Right ventricle myocardium inferior (tissue), 1 donor: ENCODE results near the gene ZYG11B. TPM values are rescaled to one million over a fixed set of nuclear protein-coding genes. Genes with fewer than 3 reads are reported as not detected.
"Not testable (repeated sequence)": the region's sequence is repeated elsewhere in the genome, so short reads cannot be mapped to it uniquely, and the experiment has no call there.

ENCODE experiments used
- ATAC-seq: fragments of 200-7000 bp; cut with Tn5 transposase; one replicate; pipeline ENCODE4 v1.9.1; 2020; ENCODE audit warnings: mild to moderate bottlenecking, moderate library complexity
- DNase-seq: peaks from one replicate; pipeline ENCODE4 v3.0.0; 2021; ENCODE audit errors: missing footprints
- intact Hi-C: fragments of 100-400 bp; cut with DNase I; formaldehyde crosslinking; loops from one replicate; pipeline ENCODE4 v1.11.0; 2022
- total RNA-seq: library from RNA; stranded (reverse); fragmentation: NEBNext Ultra II Directional; extraction: Animal tissue kit (Norgen Biotek cat#: 25700); gene quantifications from one replicate; pipeline ENCODE4 v1.2.1, GENCODE V29; 2021
- donor health status: DM: no; HTN: yes; CAD: no; lungs with severe emphysema.

Gene ZYG11B
- total RNA-seq, 1 donor from 2014 or later, result 74.0 TPM

- intact Hi-C loops, ATAC-seq, DNase-seq: not testable (repeated sequence)
Measured at GRCh38 chr1:52804083-52804482, 77.8 kb downstream of the ZYG11B start.

DNA sequence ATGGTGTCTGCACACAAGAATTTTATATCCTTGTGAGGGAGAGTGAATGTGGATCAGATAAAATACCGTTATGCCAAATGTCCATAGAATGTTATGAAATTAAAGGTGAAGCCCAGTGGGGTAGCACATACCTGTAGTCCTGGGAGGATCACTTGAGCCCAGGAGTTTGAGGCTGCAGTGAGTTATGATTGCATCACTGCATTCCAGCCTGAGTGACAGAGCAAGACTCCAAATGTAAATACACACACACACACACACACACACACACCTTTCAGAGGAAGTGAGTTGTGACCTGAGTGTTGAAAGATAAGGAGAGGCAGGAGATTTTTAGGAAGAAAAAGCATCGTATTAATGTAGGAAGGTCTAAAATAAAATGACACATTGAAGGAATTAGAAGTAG is 88.2 kb downstream of the ZYG11B start:
- intact Hi-C loops, result no loop called here
- no peak for DNase-seq

GRCh38 chr1:52820830-52821229 is 94.6 kb downstream of the ZYG11B start:
- ATAC-seq, DNase-seq, intact Hi-C loops: not testable (repeated sequence)

More for the DNA sequence above, 88.2 kb downstream of the ZYG11B start:
- ATAC-seq, result no peak

DNA sequence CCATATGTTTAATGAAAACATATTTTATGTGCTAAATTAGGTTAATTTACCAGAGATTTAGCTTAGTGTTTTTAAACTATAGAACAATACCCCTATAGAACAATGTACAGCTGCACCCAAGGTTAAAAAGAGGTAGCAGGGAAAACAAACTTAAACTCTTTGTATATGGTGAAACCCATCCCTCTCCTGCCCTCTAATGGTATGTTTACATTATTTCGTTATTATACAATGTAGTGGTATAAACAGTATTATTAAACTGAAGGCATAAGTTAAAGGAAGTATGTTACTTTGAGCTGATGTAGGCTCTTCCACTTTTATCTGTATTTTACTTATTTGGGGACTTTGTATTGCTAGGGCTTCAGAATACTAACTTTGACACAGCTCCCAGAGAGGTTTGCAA is 99.6 kb downstream of the ZYG11B start:
- intact Hi-C loops, result no loop called here
- ATAC-seq (no peak), DNase-seq (no peak)

- no peak for DNase-seq
- intact Hi-C loops, result no loop called here
- ATAC-seq, result no peak
Measured at GRCh38 chr1:52834798-52835197, 108.5 kb downstream of the ZYG11B start.

DNA sequence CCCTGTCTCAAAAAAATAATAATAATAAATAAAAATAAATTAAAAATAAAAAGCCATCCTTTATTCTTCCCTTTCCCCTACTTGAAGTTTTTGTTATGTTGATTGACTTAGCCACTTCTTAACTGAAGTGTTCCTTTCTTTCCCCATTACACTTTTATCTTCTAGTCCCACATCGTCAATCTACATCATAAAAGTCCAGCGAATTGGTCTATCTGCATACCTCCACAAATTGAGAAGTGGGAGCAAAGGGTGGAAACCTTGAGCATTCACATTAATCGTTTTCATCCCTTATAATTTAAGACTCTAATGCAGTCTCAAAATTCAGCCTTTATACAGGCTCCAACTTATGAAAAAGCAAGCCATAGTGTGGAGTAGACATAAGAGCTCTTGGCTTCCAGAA is 109.8 kb downstream of the ZYG11B start:
- DNase-seq (no peak), ATAC-seq (no peak)
- intact Hi-C loops, result no loop called here

DNA sequence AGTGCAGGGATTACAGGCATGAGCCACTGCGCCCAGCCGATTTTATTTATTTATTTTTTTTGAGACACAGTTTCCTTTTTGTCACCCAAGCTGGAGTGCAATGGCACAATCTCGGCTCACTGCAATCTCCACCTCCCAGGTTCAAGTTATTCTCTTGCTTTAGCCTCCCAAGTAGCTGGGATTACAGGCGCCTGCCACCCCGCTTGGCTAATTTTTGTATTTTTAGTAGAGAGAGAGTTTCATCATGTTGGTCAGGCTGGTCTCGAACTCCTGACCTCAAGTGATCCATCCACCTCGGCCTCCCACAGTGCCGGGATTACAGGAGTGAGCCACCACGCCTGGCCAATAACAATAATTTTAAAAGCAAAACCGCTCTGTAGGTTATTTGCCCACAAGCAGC is 112.9 kb downstream of the ZYG11B start:
- intact Hi-C loops, ATAC-seq, DNase-seq: not testable (repeated sequence)

DNA sequence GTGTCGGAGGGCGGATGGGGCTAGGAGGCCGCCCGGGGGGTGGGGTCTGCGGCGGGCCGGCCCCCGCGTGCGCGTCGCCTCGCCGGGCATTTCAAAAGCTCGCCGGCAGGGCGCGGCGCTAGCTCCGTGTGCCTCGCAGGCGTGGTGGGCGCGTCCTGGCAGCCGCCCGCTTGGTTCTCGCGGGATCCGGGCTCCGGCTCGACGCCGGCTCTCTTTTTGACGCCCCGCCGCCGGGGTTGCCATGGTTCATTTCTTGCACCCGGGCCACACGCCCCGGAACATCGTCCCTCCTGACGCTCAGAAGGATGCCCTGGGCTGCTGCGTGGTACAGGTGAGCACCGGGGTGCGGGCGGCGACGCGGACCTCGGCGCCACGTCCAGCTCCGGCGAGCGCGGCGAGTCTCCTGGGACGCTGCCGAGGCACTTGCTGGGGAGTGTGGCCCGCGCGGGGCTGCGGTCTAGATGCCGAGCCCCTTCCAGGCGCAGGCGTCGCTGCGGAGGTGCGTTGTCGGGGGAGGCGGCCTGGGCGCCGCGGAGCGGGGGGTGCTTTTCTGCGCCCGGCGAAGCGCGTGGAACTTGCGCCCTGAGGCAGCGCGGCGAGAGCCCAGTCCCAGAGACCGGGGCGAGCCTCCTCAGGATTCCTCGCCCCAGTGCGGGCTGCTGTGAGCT is 116.5 kb downstream of the ZYG11B start, which contains the start of gene ZYG11A:
TSS of gene ZYG11A (plus strand) at position 118 of the 668 bp plus-strand sequence. CDS start at position 242, 124 bp downstream.
- intact Hi-C loops, result no loop called here
- DNase-seq, result peak; percentile 76
- peak; percentile 86 for ATAC-seq

DNA sequence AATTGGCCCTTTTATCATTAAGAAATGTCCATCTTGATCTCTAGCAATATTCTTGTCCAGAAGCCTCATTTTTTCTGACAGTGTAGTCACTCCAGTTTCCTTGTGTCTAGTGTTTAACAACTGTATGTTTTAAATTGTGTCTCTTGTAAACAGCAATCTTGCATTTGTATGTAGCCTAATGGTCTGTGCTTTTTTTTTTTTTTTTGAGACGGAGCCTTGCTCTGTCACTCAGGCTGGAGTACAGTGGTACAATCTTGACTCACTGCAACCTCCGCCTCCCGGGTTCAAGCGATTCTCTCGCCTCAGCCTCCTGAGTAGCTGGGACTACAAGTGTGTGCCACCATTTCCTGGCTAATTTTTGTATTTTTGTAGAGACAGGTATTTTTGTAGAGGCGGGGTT is 118.9 kb downstream of the ZYG11B start:
- ATAC-seq, DNase-seq, intact Hi-C loops: not testable (repeated sequence)

GRCh38 chr1:52848423-52848822 is 122.2 kb downstream of the ZYG11B start:
- intact Hi-C loops, result no loop called here
- no peak for ATAC-seq
- no peak for DNase-seq

DNA sequence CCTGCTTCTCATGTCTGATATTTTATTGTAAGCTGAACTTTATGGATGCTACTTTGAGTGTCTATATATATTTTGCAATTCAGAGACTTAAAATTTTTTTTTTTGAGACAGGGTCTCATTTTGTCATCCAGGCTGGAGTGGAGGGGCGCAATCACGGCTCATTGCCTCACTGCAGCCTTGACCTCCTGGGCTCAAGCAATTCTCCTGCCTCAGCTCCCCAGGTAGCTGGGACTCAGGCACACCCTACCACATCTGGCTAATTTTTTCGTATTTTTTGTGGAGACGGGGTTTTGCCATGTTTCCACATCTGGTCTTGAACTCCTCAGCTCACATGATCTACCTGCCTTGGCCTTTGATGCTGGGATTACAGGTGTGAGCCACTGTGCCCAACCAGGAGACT is 124.7 kb downstream of the ZYG11B start:
- ATAC-seq (no peak), DNase-seq (no peak)
- intact Hi-C loops, result no loop called here

- no peak for ATAC-seq
- DNase-seq, result no peak
- intact Hi-C loops, result no loop called here
Measured at GRCh38 chr1:52852854-52853253, 126.6 kb downstream of the ZYG11B start.

DNA sequence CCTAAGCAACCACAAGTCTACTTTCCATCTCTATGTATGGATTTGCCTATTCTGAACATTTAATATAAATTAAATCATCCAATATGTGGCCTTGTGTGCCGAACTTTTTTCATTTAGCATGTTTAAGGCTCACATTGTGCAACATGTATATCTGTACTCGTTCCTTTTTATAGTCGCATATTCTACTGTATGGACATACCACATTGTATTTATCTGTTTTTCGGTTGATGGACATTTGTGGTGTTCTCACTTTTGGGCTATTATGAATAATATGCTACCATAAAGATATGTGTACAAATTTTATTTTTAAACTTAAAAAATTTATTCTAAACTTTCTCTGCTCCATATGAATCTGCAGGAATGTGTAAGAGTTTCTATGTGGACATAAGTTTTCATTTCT is 129.3 kb downstream of the ZYG11B start:
- ATAC-seq (no peak), DNase-seq (no peak)
- intact Hi-C loops, result no loop called here

DNA sequence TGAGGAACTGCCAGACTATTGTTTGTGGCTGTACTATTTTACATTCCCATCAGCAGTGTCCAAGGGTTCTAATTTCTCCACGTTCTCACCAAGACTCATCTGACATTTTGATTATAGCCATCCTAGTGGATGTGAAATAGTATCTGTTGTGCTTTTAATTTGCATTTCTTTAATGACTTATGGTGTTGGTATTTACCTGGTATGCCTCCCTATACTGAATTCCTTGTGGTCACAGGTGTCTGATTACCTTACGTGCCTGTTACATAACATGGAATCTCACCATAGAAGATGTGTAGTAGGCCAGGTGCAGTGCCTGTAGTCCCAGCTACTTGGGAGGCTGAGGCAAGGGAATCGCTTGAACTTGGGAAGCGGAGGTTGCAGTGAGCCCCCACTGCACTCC is 129.8 kb downstream of the ZYG11B start:
- DNase-seq (no peak), ATAC-seq (no peak)
- intact Hi-C loops, result no loop called here

- intact Hi-C loops, result no loop called here
- no peak for DNase-seq
Measured at GRCh38 chr1:52857443-52857842, 131.2 kb downstream of the ZYG11B start.

DNA sequence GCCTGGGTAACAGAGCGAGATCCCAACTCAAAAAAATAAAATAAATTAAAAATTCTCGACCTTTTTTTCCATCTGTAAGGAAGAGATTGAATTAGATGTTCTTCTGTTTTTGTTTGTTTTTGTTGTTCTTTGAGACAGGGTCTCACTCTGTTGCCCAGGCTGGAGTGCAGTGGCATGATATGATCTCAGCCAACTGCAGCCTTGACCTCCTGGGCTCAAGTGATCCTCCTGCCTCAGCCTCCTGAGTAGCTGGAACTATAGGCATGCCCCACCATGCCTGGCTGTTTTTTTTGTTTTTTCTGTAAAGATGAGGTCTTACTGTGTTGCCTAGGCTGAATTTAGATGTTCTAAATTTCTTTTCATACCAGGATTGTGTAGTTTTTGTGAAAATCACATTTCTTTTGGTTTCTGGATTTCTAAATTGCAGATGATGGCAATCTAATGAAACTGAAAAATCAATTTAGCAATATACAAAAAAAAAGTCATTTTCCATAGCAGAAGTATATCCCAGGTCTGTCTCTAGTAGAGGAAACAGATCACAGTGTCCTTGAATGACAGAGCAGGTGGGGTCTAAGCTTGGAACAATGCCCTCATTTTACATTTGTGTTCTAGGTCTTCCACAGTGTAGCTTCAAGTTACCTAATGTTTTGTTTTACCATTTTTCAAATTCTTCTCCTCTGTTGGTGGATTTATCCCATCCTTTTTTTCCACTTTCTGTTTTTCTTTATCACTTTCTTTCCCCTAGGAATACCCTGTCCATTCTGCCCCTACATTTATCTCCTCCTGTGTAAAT is 136.6 kb downstream of the ZYG11B start:
- DNase-seq (no peak), ATAC-seq (no peak)
- intact Hi-C loops, result no loop called here

More at GRCh38 chr1:52857443-52857842, 131.2 kb downstream of the ZYG11B start:
- no peak for ATAC-seq

DNA sequence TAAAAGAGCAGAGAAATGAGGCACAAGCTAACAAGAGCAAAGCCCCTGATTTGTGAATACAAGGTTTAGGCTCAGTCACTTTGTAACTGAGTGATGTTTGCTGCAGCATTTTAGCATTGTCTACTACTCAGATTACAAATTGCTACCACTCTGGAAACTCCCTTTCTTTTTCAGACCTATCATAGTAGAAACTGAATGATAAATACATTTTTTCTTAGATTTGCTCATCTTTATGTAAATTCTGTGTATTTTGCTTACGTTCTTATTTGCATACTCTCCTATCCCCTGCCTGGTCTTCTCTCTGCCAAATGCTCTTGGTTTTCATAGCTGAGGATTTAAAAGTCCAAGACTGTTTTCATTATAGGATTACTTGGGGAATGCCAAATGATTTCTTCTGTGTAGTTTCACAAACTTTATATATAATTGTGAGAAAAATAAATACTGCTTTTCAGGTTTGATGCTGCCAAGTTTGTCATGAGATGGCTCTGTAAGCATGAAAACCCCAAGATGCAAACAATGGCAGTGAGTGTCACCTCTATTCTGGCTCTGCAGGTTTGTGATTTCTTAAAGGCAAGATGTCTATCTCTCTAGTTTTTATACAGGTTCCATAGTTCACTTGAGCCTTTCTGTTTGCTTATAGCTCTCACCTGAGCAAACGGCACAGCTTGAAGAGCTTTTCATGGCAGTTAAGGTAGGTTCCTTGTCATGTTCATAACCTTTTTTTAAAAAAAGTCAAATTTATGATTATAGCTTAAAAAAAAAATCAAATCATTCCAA is 141.0 kb downstream of the ZYG11B start:
- ATAC-seq (no peak), DNase-seq (no peak)
- intact Hi-C loops, result no loop called here

- ATAC-seq, intact Hi-C loops, DNase-seq: not testable (repeated sequence)
Measured at GRCh38 chr1:52869727-52870126, 143.5 kb downstream of the ZYG11B start.

GRCh38 chr1:52876843-52877242 is 150.6 kb downstream of the ZYG11B start:
- intact Hi-C loops, result no loop called here
- DNase-seq, result no peak
- no peak for ATAC-seq
